Endothelial cell of umbilical vein (primary cell): ENCODE measurements around the gene NMRAL1. TPM values are rescaled to one million over a fixed set of nuclear protein-coding genes. Genes with fewer than 3 reads are reported as not detected.

Experiments
- BruUV-seq: library from RNA; stranded (reverse); fragments of 400-500 nt; replicated peaks from 2 replicates; lab custom pipeline; 2021; lab: Mats Ljungman, UMichigan
- CTCF ChIA-PET: fragments of 300-600, 350-600 bp; sonication (Branson Sonifier 250); formaldehyde crosslinking; loops from one replicate; lab custom pipeline; 2021; ENCODE audit warnings: antibody characterized with exemption, inconsistent platforms; lab: Charles Lee
- POLR2A ChIA-PET: fragments of 300-600, 350-600 bp; sonication (Branson Sonifier 250); formaldehyde crosslinking; loops from one replicate; lab custom pipeline; 2021; ENCODE audit warnings: antibody characterized with exemption, inconsistent platforms; lab: Charles Lee
- DNase-seq: peaks from one replicate; pipeline ENCODE4 v3.0.0-alpha.2; 2011; ENCODE audit warnings: low read depth, low spot score
- FAIRE-seq: peaks from 2 replicates; lab custom pipeline; 2011; peaks lifted over from hg19 to GRCh38; lab: Jason Lieb, UNC
- H2AFZ ChIP-seq: 2 replicates; pipeline ENCODE4 v1.6.0; 2012; ENCODE audit warnings: low read depth, low read length, control low read depth, inconsistent platforms
- H3K27ac ChIP-seq: 2 replicates; pipeline ENCODE4 v1.5.1; 2011; ENCODE audit warnings: low read depth, mild to moderate bottlenecking, control low read depth, low read length, moderate library complexity; ENCODE audit not compliant: insufficient read depth
- H3K27me3 ChIP-seq, 2 experiments: 2 replicates each; pipeline versions ENCODE4 v1.6.0 to v1.6.1; 2011; ENCODE audit warnings: low read length in 2 of 2, mixed read lengths in 1 of 2; ENCODE audit not compliant: control insufficient read depth in 2 of 2, insufficient read depth in 2 of 2
- H3K36me3 ChIP-seq, 2 experiments: 2 replicates in 1 of 2; 3 replicates in 1 of 2; pipeline ENCODE4 v1.5.1; 2011; ENCODE audit warnings: low read length in 2 of 2, mild to moderate bottlenecking in 1 of 2, moderate library complexity in 1 of 2; ENCODE audit not compliant: control insufficient read depth in 2 of 2, insufficient read depth in 2 of 2; ENCODE audit errors: extremely low read depth in 1 of 2
- H3K4me1 ChIP-seq: 3 replicates; pipeline ENCODE4 v1.5.1; 2011; ENCODE audit warnings: mild to moderate bottlenecking, low read length; ENCODE audit not compliant: control insufficient read depth, insufficient read depth; ENCODE audit errors: extremely low read depth
- H3K4me2 ChIP-seq: 2 replicates; pipeline ENCODE4 v1.6.1; 2011; ENCODE audit warnings: low read length, control low read depth, mixed read lengths; ENCODE audit not compliant: insufficient read depth
- H3K4me3 ChIP-seq, 3 experiments: fragments of 200-600 bp in 1 of 3; sonication (generic), shearing (Covaris generic) in 1 of 3; replicated peaks in 1 of 3; 2 replicates each; pipeline ENCODE4 v1.5.1; 2011 to 2016; ENCODE audit warnings: control low read depth in 3 of 3, low read length in 3 of 3, mild to moderate bottlenecking in 2 of 3, inconsistent platforms in 1 of 3, low read depth in 1 of 3, moderate library complexity in 1 of 3; ENCODE audit not compliant: insufficient read depth in 1 of 3
- H3K79me2 ChIP-seq: 2 replicates; pipeline ENCODE4 v1.6.0; 2012; ENCODE audit warnings: low read length, inconsistent platforms; ENCODE audit not compliant: control insufficient read depth, insufficient read depth
- H3K9ac ChIP-seq: replicated peaks from 2 replicates; pipeline ENCODE3; 2011; ENCODE audit warnings: low read length, control low read depth; ENCODE audit not compliant: insufficient read depth; ENCODE audit errors: extremely low read depth
- H3K9me1 ChIP-seq: replicated peaks from 3 replicates; pipeline ENCODE4 v1.6.0; 2011; ENCODE audit warnings: mild to moderate bottlenecking, low read length; ENCODE audit not compliant: control insufficient read depth, insufficient read depth; ENCODE audit errors: extremely low read depth
- H3K9me3 ChIP-seq: replicated peaks from 2 replicates; pipeline ENCODE4 v1.5.1; 2012; ENCODE audit warnings: low read length, inconsistent platforms; ENCODE audit not compliant: control insufficient read depth, insufficient read depth
- H4K20me1 ChIP-seq: replicated peaks from 2 replicates; pipeline ENCODE3; 2011; ENCODE audit warnings: mild to moderate bottlenecking, low read length; ENCODE audit not compliant: control insufficient read depth, insufficient read depth; ENCODE audit errors: extremely low read depth
- CTCF ChIP-seq, 2 donors: IDR thresholded peaks; 1 replicate in 1 of 2; 2 replicates in 1 of 2; pipeline ENCODE4 v1.5.1; 2011; ENCODE audit warnings: low read length in 2 of 2, mild to moderate bottlenecking in 2 of 2, moderate library complexity in 2 of 2, control low read depth in 1 of 2, inconsistent platforms in 1 of 2, low read depth in 1 of 2; ENCODE audit not compliant: insufficient read depth in 1 of 2; ENCODE audit errors: extremely low read depth in 1 of 2
- EZH2 ChIP-seq: IDR thresholded peaks from 2 replicates; pipeline ENCODE4 v1.6.1; 2012; ENCODE audit warnings: borderline replicate concordance, low read depth, mild to moderate bottlenecking, moderate library complexity, low read length, inconsistent platforms; ENCODE audit not compliant: severe bottlenecking
- FOS ChIP-seq: IDR thresholded peaks from 2 replicates; pipeline ENCODE4 v1.6.1; 2011; ENCODE audit warnings: mild to moderate bottlenecking, low read length, moderate library complexity, borderline replicate concordance; ENCODE audit not compliant: insufficient read depth
- GATA2 ChIP-seq: IDR thresholded peaks from 2 replicates; pipeline ENCODE4 v1.7.0; 2011; ENCODE audit warnings: low read depth, mild to moderate bottlenecking, moderate library complexity, mixed read lengths, low read length; ENCODE audit not compliant: insufficient read length, insufficient read depth
- JUN ChIP-seq: IDR thresholded peaks from 2 replicates; pipeline ENCODE4 v1.6.1; 2011; ENCODE audit warnings: borderline replicate concordance, low read depth; ENCODE audit not compliant: insufficient read length, insufficient read depth
- MAX ChIP-seq: IDR thresholded peaks from 2 replicates; pipeline ENCODE4 v1.6.1; 2011; ENCODE audit not compliant: insufficient read depth, insufficient read length
- MYC ChIP-seq: IDR thresholded peaks from one replicate; pipeline ENCODE4 v1.6.1; 2011; ENCODE audit warnings: mild to moderate bottlenecking, low read depth, low read length
- POLR2A ChIP-seq: IDR thresholded peaks from 2 replicates; pipeline ENCODE4 v1.6.1; 2012; ENCODE audit warnings: low read depth, mild to moderate bottlenecking, control low read depth, low read length
- POLR2AphosphoS5 ChIP-seq: IDR thresholded peaks from 2 replicates; pipeline ENCODE4 v1.6.1; 2012; ENCODE audit warnings: low read depth, mild to moderate bottlenecking, control low read depth, low read length, moderate library complexity; ENCODE audit not compliant: insufficient read depth
- dilution Hi-C: fragments of 300-500 bp; cut with MboI; formaldehyde crosslinking; loops from one replicate; pipeline ENCODE4 v1.15.0; 2019; ENCODE audit warnings: low sequenced_read_pairs; ENCODE audit not compliant: extremely low pct_ligation_motif_present
- intact Hi-C: fragments of 100-400 bp; cut with micrococcal nuclease; formaldehyde crosslinking; loops from one replicate; pipeline ENCODE4 v1.10.0; 2022
- polyA plus RNA-seq, 4 experiments: library from polyadenylated mRNA; depleted of rRNA in 3 of 4; stranded (reverse) in 3 of 4; unstranded in 1 of 4; fragments of >200 nt; gene quantifications; 2 replicates each; pipeline versions ENCODE4 v1.2.1 to v1.2.3, GENCODE V29; 2011 to 2012; ENCODE audit warnings: missing spikeins in 1 of 4
- total RNA-seq: library from RNA; stranded (reverse); gene quantifications from 2 replicates; pipeline ENCODE4 v1.2.3, GENCODE V29; 2021

NMRAL1 gene
- total and polyA plus RNA-seq, 2 donors (not counting 3 experiments of a cell fraction or from before 2014, with no cell fraction given): 48.0 to 84.4 TPM

GRCh38 chr16:4442371-4442770 is 32.1 kb downstream of the NMRAL1 start:
- Histone ChIP-seq H3K27ac (no peak overlapping the region), H3K4me3 (no peak overlapping the region), H3K79me2 (no peaks in the 10 kb centered on the region), H3K9ac (no peak overlapping the region), H3K36me3 (peaks cover 25 to 47% of the 10 kb centered on the region in 2 experiments), H3K9me1 (no peaks in the 10 kb centered on the region), H2AFZ (no peak overlapping the region), H3K9me3 (no peaks in the 10 kb centered on the region), H4K20me1 (no peaks in the 10 kb centered on the region), H3K4me2 (no peak overlapping the region), H3K27me3 (no peaks in the 10 kb centered on the region), H3K4me1 (no peaks in the 10 kb centered on the region)
- ChIA-PET CTCF (no interaction called here), POLR2A (no interaction called here)
- TF ChIP-seq MYC: no peak
- no peak for TF ChIP-seq POLR2A
- no peak for TF ChIP-seq GATA2
- no peak for TF ChIP-seq EZH2
- no peak for TF ChIP-seq POLR2AphosphoS5
- no peak for TF ChIP-seq CTCF (IDR thresholded peaks at IDR 0.05; ENCODE audit: extremely low read depth in 1 of 2, insufficient read depth in 1 of 2, low read depth in 1 of 2, low read length in 2 of 2)
- TF ChIP-seq MAX: no peak
- TF ChIP-seq JUN: no peak
- TF ChIP-seq FOS: no peak
- DNase-seq: no peak
- dilution Hi-C loops: no loop called here
- intact Hi-C loops: no loop called here
- no TSS peak for BruUV-seq
- FAIRE-seq: no peak
